Activated CD4-positive, alpha-beta memory T cell treated with anti-CD3 and anti-CD28 coated beads, Interleukin-2, amount 10 ng/mL, durations not matched to agents 7 days and 5 days (primary cell): ENCODE results near the gene ST6GALNAC3. TPM values are rescaled to one million over a fixed set of nuclear protein-coding genes. Genes with fewer than 3 reads are reported as not detected.
"Not testable (repeated sequence)": the region's sequence is repeated elsewhere in the genome, so short reads cannot be mapped to it uniquely, and the experiment has no call there.

Experiments
- CTCF ChIA-PET: fragments of 350-600 bp; sonication (Branson Sonifier 250); formaldehyde crosslinking; loops from one replicate; lab custom pipeline; 2021; ENCODE audit warnings: antibody characterized with exemption, inconsistent platforms; lab: Charles Lee
- POLR2A ChIA-PET: fragments of 350-600 bp; sonication (Branson Sonifier 250); formaldehyde crosslinking; loops from one replicate; lab custom pipeline; 2021; ENCODE audit warnings: antibody characterized with exemption; lab: Charles Lee
- DNase-seq: peaks from one replicate; pipeline ENCODE4 v3.0.0-alpha.2; 2020
- H3K27ac Mint-ChIP-seq: one replicate; pipeline ENCODE4 v1.8.0; 2021; ENCODE audit warnings: mild to moderate bottlenecking, mixed read lengths
- H3K27me3 Mint-ChIP-seq: one replicate; pipeline ENCODE4 v1.8.0; 2021; ENCODE audit warnings: mixed read lengths
- H3K36me3 Mint-ChIP-seq: one replicate; pipeline ENCODE4 v1.8.0; 2021; ENCODE audit warnings: low read depth, mixed read lengths
- H3K4me1 Mint-ChIP-seq: one replicate; pipeline ENCODE4 v1.8.0; 2021; ENCODE audit warnings: mixed read lengths
- H3K4me3 Mint-ChIP-seq: one replicate; pipeline ENCODE4 v1.8.0; 2021; ENCODE audit warnings: mild to moderate bottlenecking, mixed read lengths
- H3K9me3 Mint-ChIP-seq: one replicate; pipeline ENCODE4 v1.8.0; 2021; ENCODE audit warnings: mixed read lengths
- total RNA-seq, 2 experiments: library from RNA; stranded (reverse); gene quantifications; one replicate each; pipeline ENCODE4 v1.2.3, GENCODE V29; 2021

The ST6GALNAC3 gene
- total RNA-seq, 2 experiments from 2014 or later = not detected

DNA sequence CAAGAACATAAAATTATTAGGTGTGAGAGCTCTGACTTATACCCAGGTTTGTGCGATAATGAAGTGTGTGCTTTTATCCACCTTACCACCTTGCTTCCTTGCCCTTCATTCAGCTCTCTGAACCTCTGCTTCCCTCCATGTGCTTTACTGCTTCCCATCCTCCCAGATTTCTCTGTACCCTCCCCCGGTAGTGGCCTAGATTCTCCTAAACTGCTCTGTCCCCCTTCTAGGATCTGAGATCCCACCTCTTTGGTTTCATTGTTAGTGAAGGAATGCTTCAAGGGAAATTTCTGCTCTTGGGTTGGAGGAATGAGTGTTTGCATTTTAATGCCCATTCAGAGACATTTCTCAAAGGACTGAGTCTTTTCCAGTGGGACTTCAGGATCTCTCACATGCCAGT is 159.5 kb downstream of the ST6GALNAC3 start:
- ChIA-PET CTCF (no interaction called here), POLR2A (no interaction called here)
- Mint-ChIP-seq H3K4me3 (no peak overlapping the region), H3K36me3 (no peaks in the 10 kb centered on the region), H3K27ac (no peak overlapping the region), H3K27me3 (no peaks in the 10 kb centered on the region), H3K4me1 (no peaks in the 10 kb centered on the region), H3K9me3 (no peaks in the 10 kb centered on the region)
- no peak for DNase-seq

DNA sequence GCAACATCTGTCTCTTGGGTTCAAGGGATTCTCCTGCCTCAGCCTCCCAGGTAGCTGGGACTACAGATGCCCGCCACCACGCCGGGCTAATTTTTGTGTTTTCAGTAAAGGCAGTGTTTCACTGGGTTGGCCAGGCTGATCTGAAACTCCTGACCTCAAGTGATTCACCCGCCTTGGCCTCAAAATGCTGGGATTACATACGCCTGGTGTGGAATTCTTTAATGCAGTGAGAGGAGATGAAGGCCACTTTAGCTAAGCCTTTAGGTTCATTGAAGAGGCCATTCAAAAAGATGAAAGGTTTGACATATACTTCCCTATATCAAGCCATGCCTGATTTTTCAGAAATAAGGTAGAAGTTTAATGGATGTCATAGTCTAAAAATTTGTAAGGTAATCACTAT is 162.7 kb downstream of the ST6GALNAC3 start:
- H3K4me3 Mint-ChIP-seq = no peak overlapping the region
- POLR2A ChIA-PET = no interaction called here
- CTCF ChIA-PET = no interaction called here
- H3K27ac Mint-ChIP-seq = no peak overlapping the region
- DNase-seq = no peak
- H3K27me3 Mint-ChIP-seq = no peaks in the 10 kb centered on the region
- no peaks in the 10 kb centered on the region for H3K36me3 Mint-ChIP-seq
- no peaks in the 10 kb centered on the region for H3K9me3 Mint-ChIP-seq
- no peaks in the 10 kb centered on the region for H3K4me1 Mint-ChIP-seq

- no peak for DNase-seq
- ChIA-PET CTCF (interaction anchor here (1.0 kb wide), 1 partner anchor 84 kb away, joined by 3 read pairs; no protein-coding TSS in a partner anchor), POLR2A (no interaction called here)
- no peaks in the 10 kb centered on the region for H3K27me3 Mint-ChIP-seq
- H3K4me3 Mint-ChIP-seq = no peak overlapping the region
- H3K27ac Mint-ChIP-seq = no peak overlapping the region
- no peaks in the 10 kb centered on the region for H3K4me1 Mint-ChIP-seq
- no peaks in the 10 kb centered on the region for H3K36me3 Mint-ChIP-seq
- peaks cover 2% of the 10 kb centered on the region for H3K9me3 Mint-ChIP-seq
Observed at GRCh38 chr1:76238094-76238628, 163.6 kb downstream of the ST6GALNAC3 start.

DNA sequence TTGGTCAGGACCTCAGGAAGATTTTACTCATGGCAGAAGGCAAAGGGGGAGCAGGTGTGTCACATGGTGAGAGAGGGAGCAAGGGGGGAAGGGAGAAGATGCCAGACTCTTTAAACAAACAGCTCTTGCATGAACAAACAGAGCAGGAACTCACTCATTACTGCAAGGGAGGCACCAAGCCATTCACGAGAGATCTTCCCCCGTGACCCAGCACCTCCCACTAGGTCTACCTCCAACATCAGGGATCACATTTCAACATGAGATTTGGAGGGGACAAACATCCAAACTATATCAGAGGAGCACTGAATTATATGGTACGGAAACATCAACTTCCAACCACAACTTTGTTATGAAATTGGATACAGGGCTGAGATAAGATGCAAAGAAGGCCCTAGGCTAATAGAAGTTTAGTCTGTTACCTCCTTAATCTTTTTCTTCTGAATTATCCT is 164.9 kb downstream of the ST6GALNAC3 start:
- ChIA-PET CTCF (no interaction called here), POLR2A (no interaction called here)
- Mint-ChIP-seq H3K4me3 (no peak overlapping the region), H3K36me3 (no peaks in the 10 kb centered on the region), H3K9me3 (peaks cover 6% of the 10 kb centered on the region), H3K4me1 (no peaks in the 10 kb centered on the region), H3K27ac (no peak overlapping the region), H3K27me3 (peaks cover under 1% of the 10 kb centered on the region)
- no peak for DNase-seq

GRCh38 chr1:76240316-76240715 is 165.8 kb downstream of the ST6GALNAC3 start:
- ChIA-PET CTCF (no interaction called here), POLR2A (no interaction called here)
- H3K4me1 Mint-ChIP-seq = no peaks in the 10 kb centered on the region
- peaks cover 7% of the 10 kb centered on the region for H3K9me3 Mint-ChIP-seq
- no peak overlapping the region for H3K4me3 Mint-ChIP-seq
- no peak for DNase-seq
- H3K27me3 Mint-ChIP-seq = peaks cover 2% of the 10 kb centered on the region
- no peaks in the 10 kb centered on the region for H3K36me3 Mint-ChIP-seq
- H3K27ac Mint-ChIP-seq = no peak overlapping the region

DNA sequence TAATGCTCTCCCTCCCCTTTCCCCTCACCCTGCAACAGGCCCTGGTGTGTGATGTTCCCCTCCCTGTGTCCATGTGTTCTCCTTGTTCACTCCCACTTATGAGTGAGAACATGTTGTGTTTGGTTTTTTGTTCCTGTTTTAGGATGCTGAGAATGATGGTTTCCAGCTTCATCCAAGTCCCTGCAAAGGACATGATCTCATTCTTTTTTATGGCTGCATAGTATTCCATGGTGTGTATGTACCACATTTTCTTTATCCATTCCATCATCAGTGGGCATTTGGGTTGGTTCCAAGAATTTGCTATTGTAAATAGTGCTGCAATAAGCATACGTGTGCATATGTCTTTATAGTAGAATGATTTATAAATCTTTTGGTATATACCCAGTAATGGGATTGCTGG is 168.0 kb downstream of the ST6GALNAC3 start:
- H3K27ac Mint-ChIP-seq, DNase-seq, POLR2A ChIA-PET, H3K4me3 Mint-ChIP-seq, H3K4me1 Mint-ChIP-seq, CTCF ChIA-PET, H3K27me3 Mint-ChIP-seq, H3K9me3 Mint-ChIP-seq, H3K36me3 Mint-ChIP-seq: not testable (repeated sequence)

DNA sequence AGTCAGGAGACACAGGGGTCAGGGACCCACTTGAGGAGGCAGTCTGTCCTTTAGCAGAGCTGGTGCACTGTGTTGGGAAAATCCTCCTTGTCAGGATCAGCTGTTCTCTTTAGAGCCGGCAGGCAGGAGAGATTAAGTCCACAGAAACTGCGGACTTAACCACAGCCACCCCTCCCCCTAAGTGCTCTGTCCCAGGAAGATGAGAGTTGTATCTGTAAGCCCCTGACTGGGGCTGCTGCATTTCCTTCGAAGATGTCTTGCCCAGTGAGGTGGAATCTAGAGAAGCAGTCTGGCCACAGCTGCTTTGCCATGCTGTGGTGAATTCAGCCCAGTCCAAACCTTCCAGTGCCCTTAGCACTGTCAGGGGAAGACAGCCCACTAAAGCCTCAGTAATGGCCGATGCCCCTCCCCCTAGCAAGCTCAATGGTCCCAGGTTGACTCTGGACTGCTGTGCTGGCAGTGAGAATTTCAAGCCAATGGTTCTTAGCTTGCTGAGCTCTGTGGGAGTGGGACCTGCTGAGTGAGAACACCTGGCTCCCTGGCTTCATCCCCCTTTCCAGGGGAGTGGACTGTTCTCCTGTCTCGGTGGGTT is 172.8 kb downstream of the ST6GALNAC3 start:
- no peak for DNase-seq
- ChIA-PET CTCF (no interaction called here), POLR2A (no interaction called here)
- Mint-ChIP-seq H3K36me3 (no peaks in the 10 kb centered on the region), H3K4me1 (no peaks in the 10 kb centered on the region), H3K27me3 (peaks cover 11% of the 10 kb centered on the region), H3K9me3 (peaks cover 7% of the 10 kb centered on the region), H3K27ac (no peak overlapping the region), H3K4me3 (no peak overlapping the region)

GRCh38 chr1:76250271-76250670 is 175.7 kb downstream of the ST6GALNAC3 start:
- Mint-ChIP-seq H3K27me3 (peaks cover 9% of the 10 kb centered on the region), H3K9me3 (no peaks in the 10 kb centered on the region), H3K4me3 (no peak overlapping the region), H3K4me1 (peaks cover 3% of the 10 kb centered on the region), H3K27ac (no peak overlapping the region), H3K36me3 (no peaks in the 10 kb centered on the region)
- no peak for DNase-seq
- ChIA-PET CTCF (no interaction called here), POLR2A (no interaction called here)

GRCh38 chr1:76252431-76252830 is 177.9 kb downstream of the ST6GALNAC3 start:
- POLR2A ChIA-PET = no interaction called here
- no peaks in the 10 kb centered on the region for H3K9me3 Mint-ChIP-seq

DNA sequence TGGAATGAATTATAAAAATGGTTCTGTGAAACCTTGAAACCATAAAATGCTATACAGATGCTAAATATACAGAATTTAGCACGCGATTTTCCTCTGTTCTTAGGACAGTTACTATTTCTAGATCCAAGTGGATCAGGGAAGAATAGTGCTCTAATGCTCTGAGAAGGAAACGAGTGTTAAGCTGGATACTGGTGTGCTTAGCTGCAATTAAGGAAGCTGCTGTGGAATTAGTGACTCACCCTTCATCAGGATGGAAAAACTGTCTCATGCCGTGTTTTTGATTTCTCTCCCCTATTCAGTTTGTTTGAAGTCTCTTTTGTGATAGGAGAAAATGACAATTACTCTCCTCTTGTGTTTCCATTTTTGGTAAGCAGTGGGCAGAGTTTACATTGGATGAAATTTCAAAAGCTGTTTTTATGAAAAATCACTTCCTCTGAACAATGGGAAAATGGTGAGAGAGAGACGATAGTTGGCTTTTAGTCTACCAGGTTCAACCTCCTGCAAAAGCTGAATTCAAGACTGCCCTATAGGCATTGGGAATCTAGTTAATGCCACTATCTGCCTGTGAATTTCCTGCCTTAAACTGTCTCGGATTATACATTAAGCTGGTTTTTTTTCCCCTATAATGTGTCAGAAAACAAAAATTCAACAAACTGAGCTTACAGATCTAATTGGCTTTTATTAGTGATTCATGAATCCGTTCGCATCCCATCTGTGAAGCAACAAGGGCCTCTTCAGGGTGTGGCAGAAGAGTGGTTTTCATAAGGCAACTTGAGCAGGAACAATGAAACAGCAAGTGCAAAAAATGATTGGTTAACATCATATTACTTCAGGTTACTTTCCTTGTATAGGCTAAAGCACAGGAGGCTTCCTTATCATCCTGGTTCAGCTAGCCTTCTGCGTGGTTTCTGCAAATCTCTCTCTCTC is 179.8 kb downstream of the ST6GALNAC3 start:
- no peak overlapping the region for H3K27ac Mint-ChIP-seq
- H3K4me1 Mint-ChIP-seq = peaks cover 23% of the 10 kb centered on the region
- ChIA-PET CTCF (no interaction called here), POLR2A (no interaction called here)
- H3K4me3 Mint-ChIP-seq = no peak overlapping the region
- H3K36me3 Mint-ChIP-seq = no peaks in the 10 kb centered on the region
- DNase-seq = no peak
- H3K9me3 Mint-ChIP-seq = no peaks in the 10 kb centered on the region
- peaks cover 3% of the 10 kb centered on the region for H3K27me3 Mint-ChIP-seq

More at GRCh38 chr1:76252431-76252830, 177.9 kb downstream of the ST6GALNAC3 start:
- Mint-ChIP-seq H3K36me3 (no peaks in the 10 kb centered on the region), H3K4me3 (no peak overlapping the region), H3K4me1 (peaks cover 14% of the 10 kb centered on the region), H3K27me3 (peaks cover 5% of the 10 kb centered on the region), H3K27ac (no peak overlapping the region)
- DNase-seq = no peak
- CTCF ChIA-PET = no interaction called here

DNA sequence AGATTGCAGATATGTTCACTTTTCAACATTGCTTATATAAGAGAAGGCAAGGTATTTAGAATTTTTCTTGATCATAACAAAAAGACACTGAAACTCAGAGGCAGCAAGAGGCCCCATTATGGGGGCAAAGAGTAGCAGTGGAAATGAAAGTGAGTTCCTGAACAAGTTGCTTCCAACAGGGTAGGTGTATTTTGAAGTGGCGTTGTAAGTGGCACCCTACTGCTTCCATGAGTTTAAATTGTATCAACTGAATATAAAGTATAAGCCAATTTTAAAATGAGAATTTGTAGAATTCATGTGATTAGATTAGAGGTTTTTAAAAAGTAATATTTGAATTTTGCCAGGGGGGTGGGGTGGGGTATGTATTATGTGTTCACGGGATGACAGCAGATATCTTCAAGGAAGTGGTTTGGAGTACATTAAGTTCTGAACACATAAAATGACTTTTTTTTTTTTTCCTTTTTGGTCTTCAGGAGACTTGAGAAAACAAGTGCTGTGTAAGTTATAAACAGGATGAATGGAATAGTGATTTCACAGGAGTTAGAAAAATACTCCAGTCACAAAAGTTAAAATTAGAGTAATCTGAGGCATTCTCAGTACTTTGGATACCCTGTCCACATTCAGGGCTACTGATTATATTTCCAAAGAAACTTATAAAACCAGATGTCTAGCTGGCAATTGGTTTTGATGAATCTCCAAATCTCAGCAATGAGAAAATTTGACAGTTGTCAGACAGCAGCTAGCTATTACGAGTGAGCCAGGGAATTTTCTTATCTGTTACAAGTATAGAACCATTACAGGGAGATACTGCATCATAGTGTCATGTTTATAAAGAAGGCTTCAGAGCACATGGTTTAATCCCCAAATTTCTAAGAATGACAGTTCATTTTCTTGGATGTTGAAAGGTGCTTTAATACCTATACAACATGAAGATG is 182.0 kb downstream of the ST6GALNAC3 start:
- H3K27ac Mint-ChIP-seq = no peak overlapping the region
- no peak for DNase-seq
- CTCF ChIA-PET = no interaction called here

DNA sequence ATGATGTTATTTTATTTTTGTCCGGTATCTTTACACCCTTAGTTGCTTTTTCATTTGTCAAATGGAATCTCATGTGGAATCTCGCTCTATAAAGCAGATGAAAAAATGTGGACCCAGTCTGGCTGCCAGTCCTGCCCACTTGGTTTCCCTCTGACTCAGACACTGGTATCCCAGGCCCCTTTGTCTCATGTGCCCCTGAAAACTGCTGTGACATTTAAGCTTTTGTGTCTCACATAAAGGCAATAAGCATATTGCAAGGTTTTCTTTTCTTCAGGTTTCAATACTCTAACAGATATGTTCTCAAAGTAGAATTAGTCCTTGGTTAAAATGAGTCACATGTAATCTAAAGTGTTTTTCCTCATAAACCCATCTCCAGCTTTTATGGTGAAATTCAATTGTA is 183.3 kb downstream of the ST6GALNAC3 start:
- Mint-ChIP-seq H3K9me3 (no peaks in the 10 kb centered on the region), H3K36me3 (no peaks in the 10 kb centered on the region), H3K27ac (no peak overlapping the region), H3K4me1 (peaks cover 32% of the 10 kb centered on the region), H3K27me3 (no peaks in the 10 kb centered on the region), H3K4me3 (no peak overlapping the region)
- ChIA-PET CTCF (no interaction called here), POLR2A (no interaction called here)
- no peak for DNase-seq

More for the DNA sequence above, 182.0 kb downstream of the ST6GALNAC3 start:
- Mint-ChIP-seq H3K9me3 (no peaks in the 10 kb centered on the region), H3K4me1 (peaks cover 32% of the 10 kb centered on the region), H3K36me3 (no peaks in the 10 kb centered on the region), H3K27me3 (peaks cover 1% of the 10 kb centered on the region), H3K4me3 (no peak overlapping the region)
- POLR2A ChIA-PET = no interaction called here
